ENCODE data around the gene TMEM235. TPM values are rescaled to one million over a fixed set of nuclear protein-coding genes. Genes with fewer than 3 reads are reported as not detected.

The TMEM235 gene
- total and polyA plus RNA-seq, 2 experiments from 2014 or later = not detected

DNA sequence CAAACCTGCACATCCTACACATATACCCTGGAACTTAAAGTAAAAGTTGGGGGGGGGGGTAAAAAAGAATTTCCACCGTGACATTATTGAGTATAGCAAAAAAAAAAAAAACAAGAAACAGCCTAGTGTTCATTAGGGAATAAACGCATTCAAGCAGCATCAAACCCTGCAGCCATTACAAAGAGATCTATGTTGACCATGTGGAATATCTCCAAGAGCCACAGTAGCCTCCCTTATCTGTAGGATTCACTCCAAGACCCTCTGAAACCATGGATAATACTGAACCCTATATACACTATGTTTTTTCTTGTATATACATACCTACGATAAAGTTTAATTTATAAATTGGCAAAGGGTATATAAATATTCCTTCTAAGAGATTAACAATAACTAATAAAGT, 22.9 kb upstream of the TMEM235 start (continued):
- TF ChIP-seq, protein P1, sequence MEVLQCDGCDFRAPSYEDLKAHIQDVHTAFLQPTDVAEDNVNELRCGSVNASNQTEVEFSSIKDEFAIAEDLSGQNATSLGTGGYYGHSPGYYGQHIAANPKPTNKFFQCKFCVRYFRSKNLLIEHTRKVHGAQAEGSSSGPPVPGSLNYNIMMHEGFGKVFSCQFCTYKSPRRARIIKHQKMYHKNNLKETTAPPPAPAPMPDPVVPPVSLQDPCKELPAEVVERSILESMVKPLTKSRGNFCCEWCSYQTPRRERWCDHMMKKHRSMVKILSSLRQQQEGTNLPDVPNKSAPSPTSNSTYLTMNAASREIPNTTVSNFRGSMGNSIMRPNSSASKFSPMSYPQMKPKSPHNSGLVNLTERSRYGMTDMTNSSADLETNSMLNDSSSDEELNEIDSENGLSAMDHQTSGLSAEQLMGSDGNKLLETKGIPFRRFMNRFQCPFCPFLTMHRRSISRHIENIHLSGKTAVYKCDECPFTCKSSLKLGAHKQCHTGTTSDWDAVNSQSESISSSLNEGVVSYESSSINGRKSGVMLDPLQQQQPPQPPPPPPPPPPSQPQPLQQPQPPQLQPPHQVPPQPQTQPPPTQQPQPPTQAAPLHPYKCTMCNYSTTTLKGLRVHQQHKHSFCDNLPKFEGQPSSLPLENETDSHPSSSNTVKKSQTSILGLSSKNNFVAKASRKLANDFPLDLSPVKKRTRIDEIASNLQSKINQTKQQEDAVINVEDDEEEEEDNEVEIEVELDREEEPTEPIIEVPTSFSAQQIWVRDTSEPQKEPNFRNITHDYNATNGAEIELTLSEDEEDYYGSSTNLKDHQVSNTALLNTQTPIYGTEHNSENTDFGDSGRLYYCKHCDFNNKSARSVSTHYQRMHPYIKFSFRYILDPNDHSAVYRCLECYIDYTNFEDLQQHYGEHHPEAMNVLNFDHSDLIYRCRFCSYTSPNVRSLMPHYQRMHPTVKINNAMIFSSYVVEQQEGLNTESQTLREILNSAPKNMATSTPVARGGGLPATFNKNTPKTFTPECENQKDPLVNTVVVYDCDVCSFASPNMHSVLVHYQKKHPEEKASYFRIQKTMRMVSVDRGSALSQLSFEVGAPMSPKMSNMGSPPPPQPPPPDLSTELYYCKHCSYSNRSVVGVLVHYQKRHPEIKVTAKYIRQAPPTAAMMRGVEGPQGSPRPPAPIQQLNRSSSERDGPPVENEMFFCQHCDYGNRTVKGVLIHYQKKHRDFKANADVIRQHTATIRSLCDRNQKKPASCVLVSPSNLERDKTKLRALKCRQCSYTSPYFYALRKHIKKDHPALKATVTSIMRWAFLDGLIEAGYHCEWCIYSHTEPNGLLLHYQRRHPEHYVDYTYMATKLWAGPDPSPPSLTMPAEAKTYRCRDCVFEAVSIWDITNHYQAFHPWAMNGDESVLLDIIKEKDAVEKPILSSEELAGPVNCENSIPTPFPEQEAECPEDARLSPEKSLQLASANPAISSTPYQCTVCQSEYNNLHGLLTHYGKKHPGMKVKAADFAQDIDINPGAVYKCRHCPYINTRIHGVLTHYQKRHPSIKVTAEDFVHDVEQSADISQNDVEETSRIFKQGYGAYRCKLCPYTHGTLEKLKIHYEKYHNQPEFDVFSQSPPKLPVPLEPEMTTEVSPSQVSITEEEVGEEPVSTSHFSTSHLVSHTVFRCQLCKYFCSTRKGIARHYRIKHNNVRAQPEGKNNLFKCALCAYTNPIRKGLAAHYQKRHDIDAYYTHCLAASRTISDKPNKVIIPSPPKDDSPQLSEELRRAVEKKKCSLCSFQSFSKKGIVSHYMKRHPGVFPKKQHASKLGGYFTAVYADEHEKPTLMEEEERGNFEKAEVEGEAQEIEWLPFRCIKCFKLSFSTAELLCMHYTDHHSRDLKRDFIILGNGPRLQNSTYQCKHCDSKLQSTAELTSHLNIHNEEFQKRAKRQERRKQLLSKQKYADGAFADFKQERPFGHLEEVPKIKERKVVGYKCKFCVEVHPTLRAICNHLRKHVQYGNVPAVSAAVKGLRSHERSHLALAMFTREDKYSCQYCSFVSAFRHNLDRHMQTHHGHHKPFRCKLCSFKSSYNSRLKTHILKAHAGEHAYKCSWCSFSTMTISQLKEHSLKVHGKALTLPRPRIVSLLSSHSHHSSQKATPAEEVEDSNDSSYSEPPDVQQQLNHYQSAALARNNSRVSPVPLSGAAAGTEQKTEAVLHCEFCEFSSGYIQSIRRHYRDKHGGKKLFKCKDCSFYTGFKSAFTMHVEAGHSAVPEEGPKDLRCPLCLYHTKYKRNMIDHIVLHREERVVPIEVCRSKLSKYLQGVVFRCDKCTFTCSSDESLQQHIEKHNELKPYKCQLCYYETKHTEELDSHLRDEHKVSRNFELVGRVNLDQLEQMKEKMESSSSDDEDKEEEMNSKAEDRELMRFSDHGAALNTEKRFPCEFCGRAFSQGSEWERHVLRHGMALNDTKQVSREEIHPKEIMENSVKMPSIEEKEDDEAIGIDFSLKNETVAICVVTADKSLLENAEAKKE (CRISPR knock-in tag; IDR thresholded peaks at IDR 0.05) = no peak
- TF ChIP-seq NANOG (IDR thresholded peaks at IDR 0.05; ENCODE audit: borderline replicate concordance) (no peak), EZH2phosphoT487 (IDR thresholded peaks at IDR 0.05; ENCODE audit: unreplicated experiment) (no peak)

DNA sequence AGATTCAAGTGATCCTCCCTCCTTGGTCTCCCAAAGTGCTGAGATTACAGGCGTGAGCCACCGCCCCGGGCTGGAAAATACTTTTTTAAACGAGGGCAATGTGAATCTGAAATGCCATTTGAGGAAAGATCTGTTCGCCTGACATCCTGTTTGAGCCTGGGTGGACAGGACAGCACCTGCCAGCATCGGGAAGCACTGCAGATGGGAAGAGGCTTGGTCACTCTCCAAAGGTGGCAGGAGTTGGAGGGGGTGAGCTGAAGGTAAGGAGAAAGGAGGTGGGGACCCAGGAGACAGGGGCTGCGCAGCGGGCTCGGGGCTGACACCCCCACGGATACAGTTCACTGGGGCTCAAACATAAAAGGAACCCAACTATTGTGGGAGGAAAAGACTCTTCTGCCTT, 21.3 kb upstream of the TMEM235 start:
- peaks cover 13% of the 10 kb centered on the region for H3K27me3 Mint-ChIP-seq (ENCODE audit: insufficient read depth, low read depth, poor library complexity)
- peak overlapping the region; percentile 57; the same call in 1 of the 2 replicates for H3K27ac Mint-ChIP-seq
- no peak overlapping the region for H3K4me2 ChIP-seq
- peaks cover 10% of the 10 kb centered on the region for H3K79me2 ChIP-seq (replicated peaks; ENCODE audit: insufficient read depth)
- no peaks in the 10 kb centered on the region for H3K9me2 ChIP-seq (ENCODE audit: insufficient read depth)
- DNase-seq (ENCODE audit: low spot score) (no peak), ATAC-seq (no peak)
- no peaks in the 10 kb centered on the region for H3K9me3 Mint-ChIP-seq
- H3K27ac ChIP-seq (ENCODE audit: low read depth) = no peak overlapping the region
- H3K27me3 ChIP-seq (ENCODE audit: insufficient read depth) = no peaks in the 10 kb centered on the region
- H3K4me1 ChIP-seq (ENCODE audit: insufficient read depth) = peaks cover 4% of the 10 kb centered on the region
- no peaks in the 10 kb centered on the region; the same call in 2 of the 3 replicates for H3K4me1 Mint-ChIP-seq
- H3K36me3 ChIP-seq (ENCODE audit: insufficient read depth) = no peaks in the 10 kb centered on the region
- TF ChIP-seq, protein P2, sequence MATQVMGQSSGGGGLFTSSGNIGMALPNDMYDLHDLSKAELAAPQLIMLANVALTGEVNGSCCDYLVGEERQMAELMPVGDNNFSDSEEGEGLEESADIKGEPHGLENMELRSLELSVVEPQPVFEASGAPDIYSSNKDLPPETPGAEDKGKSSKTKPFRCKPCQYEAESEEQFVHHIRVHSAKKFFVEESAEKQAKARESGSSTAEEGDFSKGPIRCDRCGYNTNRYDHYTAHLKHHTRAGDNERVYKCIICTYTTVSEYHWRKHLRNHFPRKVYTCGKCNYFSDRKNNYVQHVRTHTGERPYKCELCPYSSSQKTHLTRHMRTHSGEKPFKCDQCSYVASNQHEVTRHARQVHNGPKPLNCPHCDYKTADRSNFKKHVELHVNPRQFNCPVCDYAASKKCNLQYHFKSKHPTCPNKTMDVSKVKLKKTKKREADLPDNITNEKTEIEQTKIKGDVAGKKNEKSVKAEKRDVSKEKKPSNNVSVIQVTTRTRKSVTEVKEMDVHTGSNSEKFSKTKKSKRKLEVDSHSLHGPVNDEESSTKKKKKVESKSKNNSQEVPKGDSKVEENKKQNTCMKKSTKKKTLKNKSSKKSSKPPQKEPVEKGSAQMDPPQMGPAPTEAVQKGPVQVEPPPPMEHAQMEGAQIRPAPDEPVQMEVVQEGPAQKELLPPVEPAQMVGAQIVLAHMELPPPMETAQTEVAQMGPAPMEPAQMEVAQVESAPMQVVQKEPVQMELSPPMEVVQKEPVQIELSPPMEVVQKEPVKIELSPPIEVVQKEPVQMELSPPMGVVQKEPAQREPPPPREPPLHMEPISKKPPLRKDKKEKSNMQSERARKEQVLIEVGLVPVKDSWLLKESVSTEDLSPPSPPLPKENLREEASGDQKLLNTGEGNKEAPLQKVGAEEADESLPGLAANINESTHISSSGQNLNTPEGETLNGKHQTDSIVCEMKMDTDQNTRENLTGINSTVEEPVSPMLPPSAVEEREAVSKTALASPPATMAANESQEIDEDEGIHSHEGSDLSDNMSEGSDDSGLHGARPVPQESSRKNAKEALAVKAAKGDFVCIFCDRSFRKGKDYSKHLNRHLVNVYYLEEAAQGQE (IDR thresholded peaks at IDR 0.05; ENCODE audit: unreplicated experiment) = no peak
- TF ChIP-seq NANOG (IDR thresholded peaks at IDR 0.05; ENCODE audit: borderline replicate concordance) = no peak
- no peak for TF ChIP-seq CTCF (conservative IDR thresholded peaks at IDR 0.05; ENCODE audit: low read depth in 2 of 2)
- no peak overlapping the region for H3K4me3 Mint-ChIP-seq
- peaks cover 5% of the 10 kb centered on the region; the same call in 2 of the 3 replicates for H3K36me3 Mint-ChIP-seq (ENCODE audit: low read depth)
- no peaks in the 10 kb centered on the region; the same call in 1 of the 2 replicates for H4K20me1 ChIP-seq (replicated peaks; ENCODE audit: insufficient read depth)
- no peak overlapping the region for H3K4me3 ChIP-seq
- H3F3A ChIP-seq (replicated peaks; ENCODE audit: low read depth) = no peaks in the 10 kb centered on the region; the same call in 1 of the 2 replicates
- no peak overlapping the region for H2AFZ ChIP-seq
